Dedifferentiated amniotic fluid mesenchymal stem cell (primary cell): Measurements from ENCODE around the gene PRKG2.

Experiments
- DNase-seq: peaks from one replicate; pipeline ENCODE4 v3.0.0-alpha.2; 2016; ENCODE audit errors: extremely low spot score

Gene PRKG2

DNA sequence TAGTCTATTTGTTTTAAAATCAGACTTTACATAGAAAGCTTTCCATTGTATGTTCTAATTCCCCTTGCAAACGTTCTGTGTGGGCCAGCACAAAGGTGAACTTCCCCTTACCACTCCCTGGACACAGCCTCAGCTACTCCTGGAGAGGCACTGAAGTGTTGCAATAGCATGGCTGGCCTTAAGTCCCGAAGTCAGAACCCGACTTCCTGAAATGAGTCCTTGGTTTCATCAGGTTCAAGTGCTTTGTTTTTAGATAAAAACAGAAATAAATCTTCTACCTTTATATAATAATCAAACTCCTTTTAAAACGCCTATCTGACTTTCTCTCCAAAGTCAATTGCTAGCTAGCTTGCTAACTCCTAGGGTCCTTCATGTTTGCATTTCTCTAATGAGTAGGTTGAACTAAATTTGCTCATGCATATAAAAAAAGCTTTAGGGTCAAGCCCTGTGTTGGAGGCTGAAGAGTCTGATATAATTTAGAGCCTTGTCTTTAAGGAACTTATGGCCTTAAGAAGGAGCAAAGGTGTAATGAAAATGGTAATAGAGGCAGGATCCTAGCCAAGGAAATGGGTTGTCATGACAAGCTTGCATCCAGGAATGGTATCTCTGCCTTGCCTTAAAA, 175.6 kb downstream of the PRKG2 start:
- no peak for DNase-seq

DNA sequence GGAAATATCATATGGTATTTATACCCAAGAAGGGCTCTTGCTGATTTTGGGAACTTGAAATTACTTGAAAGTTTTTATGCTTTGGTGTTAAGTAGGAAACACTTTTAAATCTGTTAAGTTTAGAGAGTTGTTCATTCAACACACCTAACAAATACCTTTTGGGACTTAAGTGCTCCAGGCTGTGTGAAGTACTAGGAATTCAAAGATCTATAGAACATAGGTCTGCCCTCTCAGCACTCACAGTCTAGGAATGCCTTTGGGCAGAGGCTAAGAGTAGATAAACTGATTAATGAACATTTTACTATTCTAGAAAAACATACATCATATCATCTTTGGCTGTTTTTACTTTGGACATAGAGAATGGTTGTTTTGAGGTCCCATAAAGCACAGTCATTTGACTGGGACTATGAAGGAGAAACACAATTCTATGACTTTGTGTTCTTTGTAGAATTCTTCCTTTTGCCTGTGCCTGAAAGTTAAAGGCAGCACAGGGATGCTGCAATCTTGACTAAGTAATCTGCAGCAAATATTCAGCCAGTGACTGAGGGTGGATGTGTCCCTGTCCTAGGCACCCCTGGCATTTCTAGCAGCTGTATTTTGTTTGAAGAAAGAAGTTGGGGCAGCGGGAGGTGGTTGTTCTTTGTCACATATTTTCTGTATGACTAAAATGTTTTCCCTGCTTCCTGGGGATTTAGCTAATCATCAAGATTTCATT, 176.2 kb downstream of the PRKG2 start:
- DNase-seq: no peak
